Suprapubic skin (tissue), 4 donors: Measurements from ENCODE around the gene SLC9A9.

Experiments used
- EP300 ChIP-seq: sonication (generic); formaldehyde crosslinking; IDR thresholded peaks from one replicate; pipeline ENCODE4 v1.6.1; 2017; ENCODE audit warnings: antibody characterized with exemption
- POLR2A ChIP-seq, 2 donors: fragments of 450-650 bp; IDR thresholded peaks; one replicate each; pipeline ENCODE4 v1.6.1; 2017; ENCODE audit warnings: antibody characterized with exemption in 2 of 2, mild to moderate bottlenecking in 2 of 2, moderate library complexity in 2 of 2
- POLR2AphosphoS5 ChIP-seq, 3 donors: sonication (generic); formaldehyde crosslinking; IDR thresholded peaks; one replicate each; pipeline ENCODE4 v1.6.1; 2017; ENCODE audit warnings: antibody characterized with exemption in 3 of 3
- TF ChIP-seq, protein P1 (sequence below), 2 donors: fragments of 200-600 bp in 1 of 2; fragments of 450-650 bp in 1 of 2; sonication (generic) in 1 of 2; IDR thresholded peaks; one replicate each; pipeline ENCODE4 v1.5.1; 2016 to 2019; ENCODE audit warnings: antibody characterized with exemption in 2 of 2, mild to moderate bottlenecking in 1 of 2, moderate library complexity in 1 of 2

DNA sequence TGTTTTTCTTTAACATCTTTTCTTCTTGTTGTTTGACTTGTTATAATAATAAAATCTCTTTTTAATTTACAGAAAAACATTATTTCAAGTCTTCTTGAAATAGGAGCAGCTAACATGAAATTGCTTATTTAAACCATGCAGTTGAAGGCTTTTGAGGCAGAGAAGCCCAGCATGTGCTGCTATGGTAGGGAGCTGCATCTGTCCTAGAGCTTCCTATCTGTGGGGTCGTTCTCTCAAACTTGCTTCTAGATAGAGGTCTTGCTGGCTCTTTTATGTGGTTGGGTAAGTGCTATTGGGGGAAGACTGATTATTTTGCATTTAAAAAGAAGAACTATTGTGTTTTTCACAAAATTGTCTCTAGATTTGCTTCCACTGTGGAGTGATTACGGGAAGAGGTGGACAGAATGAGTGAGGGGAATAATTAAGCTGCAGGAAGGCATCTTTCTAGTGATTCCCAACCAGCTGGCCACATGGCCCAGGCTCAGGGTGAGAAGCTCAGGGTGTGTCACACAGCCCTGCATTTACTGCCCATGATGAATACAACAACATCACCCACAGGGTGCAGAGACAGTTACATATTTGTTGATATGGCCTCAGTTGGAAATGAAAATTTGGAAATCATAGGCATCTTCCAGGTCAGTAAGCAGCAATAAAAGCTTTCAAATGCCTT is 630.0 kb downstream of the SLC9A9 start:
- TF ChIP-seq, protein P1, sequence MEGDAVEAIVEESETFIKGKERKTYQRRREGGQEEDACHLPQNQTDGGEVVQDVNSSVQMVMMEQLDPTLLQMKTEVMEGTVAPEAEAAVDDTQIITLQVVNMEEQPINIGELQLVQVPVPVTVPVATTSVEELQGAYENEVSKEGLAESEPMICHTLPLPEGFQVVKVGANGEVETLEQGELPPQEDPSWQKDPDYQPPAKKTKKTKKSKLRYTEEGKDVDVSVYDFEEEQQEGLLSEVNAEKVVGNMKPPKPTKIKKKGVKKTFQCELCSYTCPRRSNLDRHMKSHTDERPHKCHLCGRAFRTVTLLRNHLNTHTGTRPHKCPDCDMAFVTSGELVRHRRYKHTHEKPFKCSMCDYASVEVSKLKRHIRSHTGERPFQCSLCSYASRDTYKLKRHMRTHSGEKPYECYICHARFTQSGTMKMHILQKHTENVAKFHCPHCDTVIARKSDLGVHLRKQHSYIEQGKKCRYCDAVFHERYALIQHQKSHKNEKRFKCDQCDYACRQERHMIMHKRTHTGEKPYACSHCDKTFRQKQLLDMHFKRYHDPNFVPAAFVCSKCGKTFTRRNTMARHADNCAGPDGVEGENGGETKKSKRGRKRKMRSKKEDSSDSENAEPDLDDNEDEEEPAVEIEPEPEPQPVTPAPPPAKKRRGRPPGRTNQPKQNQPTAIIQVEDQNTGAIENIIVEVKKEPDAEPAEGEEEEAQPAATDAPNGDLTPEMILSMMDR (IDR thresholded peaks at IDR 0.05), result no peak
- TF ChIP-seq POLR2A (IDR thresholded peaks at IDR 0.05) (no peak), EP300 (no peak), POLR2AphosphoS5 (IDR thresholded peaks at IDR 0.05) (no peak)
